Mesenchymal stem cell (in vitro differentiated cells and primary cell): ENCODE results near the gene CCDC185.

Source experiments
- DNase-seq: peaks from one replicate; pipeline ENCODE4 v3.0.0-alpha.2; 2013
- H2AFZ ChIP-seq: one replicate; pipeline ENCODE4 v1.6.1; 2013; ENCODE audit warnings: low read depth, mild to moderate bottlenecking, control low read depth, inconsistent platforms, low read length, moderate library complexity
- H2AK5ac ChIP-seq: 2 replicates; pipeline ENCODE4 v1.6.1; 2013; ENCODE audit warnings: low read length, moderate library complexity, mild to moderate bottlenecking, inconsistent platforms; ENCODE audit not compliant: severe bottlenecking
- H2BK120ac ChIP-seq: one replicate; pipeline ENCODE4 v1.6.1; 2013; ENCODE audit warnings: low read depth, mild to moderate bottlenecking, inconsistent platforms, low read length, moderate library complexity
- H2BK12ac ChIP-seq, 2 experiments: one replicate each; pipeline ENCODE4 v1.6.1; 2013; ENCODE audit warnings: inconsistent platforms in 2 of 2, low read length in 2 of 2, mild to moderate bottlenecking in 2 of 2, moderate library complexity in 2 of 2, control low read depth in 1 of 2
- H2BK15ac ChIP-seq: one replicate; pipeline ENCODE4 v1.6.1; 2013; ENCODE audit warnings: mild to moderate bottlenecking, low read depth, inconsistent platforms; ENCODE audit not compliant: poor library complexity, severe bottlenecking
- H2BK5ac ChIP-seq: 2 replicates; pipeline ENCODE4 v1.6.1; 2013; ENCODE audit warnings: low read depth, mild to moderate bottlenecking, low read length, control low read depth, inconsistent platforms; ENCODE audit not compliant: poor library complexity, severe bottlenecking
- H3K14ac ChIP-seq, 2 experiments: one replicate each; pipeline ENCODE4 v1.6.1; 2013; ENCODE audit warnings: inconsistent platforms in 2 of 2, low read length in 2 of 2, control low read depth in 1 of 2, mild to moderate bottlenecking in 1 of 2, moderate library complexity in 1 of 2
- H3K18ac ChIP-seq, 2 experiments: one replicate each; pipeline ENCODE4 v1.6.1; 2013; ENCODE audit warnings: inconsistent platforms in 2 of 2, low read length in 2 of 2, control low read depth in 1 of 2, low read depth in 1 of 2, mild to moderate bottlenecking in 1 of 2
- H3K23ac ChIP-seq, 2 experiments: one replicate each; pipeline ENCODE4 v1.6.1; 2013; ENCODE audit warnings: inconsistent platforms in 2 of 2, low read length in 2 of 2, mild to moderate bottlenecking in 2 of 2, moderate library complexity in 2 of 2, control low read depth in 1 of 2
- H3K27ac ChIP-seq: 2 replicates; pipeline ENCODE4 v1.5.1; 2013; ENCODE audit warnings: mild to moderate bottlenecking, moderate library complexity, low read length, control low read depth, inconsistent platforms; ENCODE audit not compliant: poor library complexity, severe bottlenecking
- H3K27me3 ChIP-seq, 2 experiments: 2 replicates each; pipeline versions ENCODE4 v1.6.1 to v1.7.0; 2013; ENCODE audit warnings: low read length in 2 of 2, mild to moderate bottlenecking in 2 of 2, moderate library complexity in 2 of 2, control low read depth in 1 of 2, inconsistent platforms in 1 of 2; ENCODE audit not compliant: control insufficient read depth in 1 of 2, insufficient read depth in 1 of 2
- H3K36me3 ChIP-seq, 2 experiments: 2 replicates each; pipeline versions ENCODE4 v1.6.1 to v1.7.0; 2013; ENCODE audit warnings: low read length in 2 of 2, control low read depth in 1 of 2, inconsistent platforms in 1 of 2, low read depth in 1 of 2, mild to moderate bottlenecking in 1 of 2; ENCODE audit not compliant: insufficient read depth in 2 of 2, control insufficient read depth in 1 of 2
- H3K4ac ChIP-seq, 2 experiments: one replicate each; pipeline ENCODE4 v1.6.1; 2013; ENCODE audit warnings: inconsistent platforms in 2 of 2, low read length in 2 of 2, mild to moderate bottlenecking in 2 of 2, moderate library complexity in 2 of 2, control low read depth in 1 of 2, low read depth in 1 of 2
- H3K4me1 ChIP-seq: 2 replicates; pipeline ENCODE4 v1.6.1; 2013; ENCODE audit warnings: low read depth, low read length, control low read depth; ENCODE audit not compliant: control insufficient read depth, insufficient read depth
- H3K4me2 ChIP-seq: 2 replicates; pipeline ENCODE4 v1.6.1; 2013; ENCODE audit warnings: low read length, mild to moderate bottlenecking, inconsistent platforms; ENCODE audit not compliant: poor library complexity, severe bottlenecking
- H3K4me3 ChIP-seq, 2 experiments: 2 replicates each; pipeline versions ENCODE4 v1.5.1 to v1.7.0; 2013; ENCODE audit warnings: low read length in 2 of 2, mild to moderate bottlenecking in 2 of 2, control low read depth in 1 of 2, low read depth in 1 of 2; ENCODE audit not compliant: insufficient read depth in 1 of 2
- H3K79me1 ChIP-seq: replicated peaks from 2 replicates; pipeline ENCODE4 v1.6.1; 2013; ENCODE audit warnings: mild to moderate bottlenecking, control low read depth, low read length, inconsistent platforms; ENCODE audit not compliant: poor library complexity, severe bottlenecking
- H3K9ac ChIP-seq: 2 replicates; pipeline ENCODE4 v1.7.0; 2013; ENCODE audit warnings: mild to moderate bottlenecking, low read length, moderate library complexity
- H3K9me3 ChIP-seq: 2 replicates; pipeline ENCODE4 v1.7.0; 2013; ENCODE audit warnings: mild to moderate bottlenecking, low read length; ENCODE audit not compliant: control insufficient read depth
- H4K8ac ChIP-seq: one replicate; pipeline ENCODE4 v1.6.1; 2013; ENCODE audit warnings: inconsistent platforms, mild to moderate bottlenecking, low read length, moderate library complexity
- H4K91ac ChIP-seq: one replicate; pipeline ENCODE4 v1.6.1; 2013; ENCODE audit warnings: mild to moderate bottlenecking, low read length, inconsistent platforms
- WGBS: methylation state at CpG from one replicate; pipeline ENCODE4 v1.1.7; 2013; ENCODE audit warnings: mixed read lengths; 5-methylcytosine and 5-hydroxymethylcytosine counted together

CCDC185 gene

GRCh38 chr1:223421025-223421424 lies 27.8 kb downstream of the CCDC185 start:
- H3K4ac ChIP-seq: no peak overlapping the region
- H3K9ac ChIP-seq: no peak overlapping the region
- no peak overlapping the region for H3K18ac ChIP-seq
- no peaks in the 10 kb centered on the region for H3K36me3 ChIP-seq
- no peak overlapping the region for H2BK12ac ChIP-seq
- no peak overlapping the region for H3K14ac ChIP-seq
- no peak overlapping the region for H3K23ac ChIP-seq
- no peak overlapping the region for H3K4me2 ChIP-seq
- no peak overlapping the region for H2BK5ac ChIP-seq
- H3K4me3 ChIP-seq: no peak overlapping the region
- H2BK15ac ChIP-seq: no peak overlapping the region
- WGBS: 70% methylated on average over 1 of the region's 1 CpG
- no peaks in the 10 kb centered on the region for H3K9me3 ChIP-seq
- DNase-seq: no peak
- H3K79me1 ChIP-seq: no peaks in the 10 kb centered on the region
- no peak overlapping the region for H3K27ac ChIP-seq
- H4K91ac ChIP-seq: no peak overlapping the region
- H2AK5ac ChIP-seq: no peak overlapping the region
- H4K8ac ChIP-seq: no peak overlapping the region
- no peaks in the 10 kb centered on the region for H3K27me3 ChIP-seq
- no peak overlapping the region for H2BK120ac ChIP-seq
- H3K4me1 ChIP-seq: peaks cover 10% of the 10 kb centered on the region
- no peak overlapping the region for H2AFZ ChIP-seq

GRCh38 chr1:223421676-223422075 lies 28.5 kb downstream of the CCDC185 start:
- WGBS: 62% methylated on average over 1 of the region's 2 CpGs

GRCh38 chr1:223422911-223423310 lies 29.7 kb downstream of the CCDC185 start:
- Histone ChIP-seq H3K4me2 (no peak overlapping the region), H2AFZ (no peak overlapping the region), H2AK5ac (no peak overlapping the region), H3K4me1 (peaks cover 5% of the 10 kb centered on the region), H3K4ac (no peak overlapping the region), H4K91ac (no peak overlapping the region), H3K14ac (no peak overlapping the region), H4K8ac (no peak overlapping the region), H2BK120ac (no peak overlapping the region), H2BK5ac (no peak overlapping the region), H3K27ac (no peak overlapping the region), H3K36me3 (no peaks in the 10 kb centered on the region), H2BK12ac (no peak overlapping the region), H3K18ac (no peak overlapping the region), H3K79me1 (no peaks in the 10 kb centered on the region), H3K9me3 (no peaks in the 10 kb centered on the region), H3K27me3 (no peaks in the 10 kb centered on the region), H3K4me3 (no peak overlapping the region), H3K9ac (no peak overlapping the region), H3K23ac (no peak overlapping the region), H2BK15ac (no peak overlapping the region)
- 53% methylated on average over 1 of the region's 1 CpG for WGBS
- DNase-seq: no peak

More at GRCh38 chr1:223421676-223422075, 28.5 kb downstream of the CCDC185 start:
- Histone ChIP-seq H3K36me3 (no peaks in the 10 kb centered on the region), H3K18ac (no peak overlapping the region), H3K4me3 (no peak overlapping the region), H2AK5ac (peak overlapping the region; percentile 14), H3K14ac (no peak overlapping the region), H3K79me1 (no peaks in the 10 kb centered on the region), H3K9me3 (no peaks in the 10 kb centered on the region), H3K23ac (no peak overlapping the region), H4K8ac (no peak overlapping the region), H3K27ac (no peak overlapping the region), H2AFZ (no peak overlapping the region), H2BK120ac (no peak overlapping the region), H3K4me2 (no peak overlapping the region), H3K27me3 (no peaks in the 10 kb centered on the region), H3K4me1 (peaks cover 9% of the 10 kb centered on the region), H3K4ac (no peak overlapping the region), H3K9ac (no peak overlapping the region), H2BK12ac (no peak overlapping the region), H2BK15ac (no peak overlapping the region), H2BK5ac (no peak overlapping the region), H4K91ac (no peak overlapping the region)
- no peak for DNase-seq

GRCh38 chr1:223423641-223424233 lies 30.5 kb downstream of the CCDC185 start:
- Histone ChIP-seq H3K14ac (no peak overlapping the region), H3K4me2 (no peak overlapping the region), H3K4me3 (no peak overlapping the region), H3K18ac (no peak overlapping the region), H2AK5ac (peak overlapping the region; percentile 52), H2BK15ac (no peak overlapping the region), H3K4ac (no peak overlapping the region), H2AFZ (no peak overlapping the region), H4K91ac (no peak overlapping the region), H4K8ac (no peak overlapping the region), H3K27me3 (no peaks in the 10 kb centered on the region), H3K23ac (no peak overlapping the region), H3K36me3 (no peaks in the 10 kb centered on the region), H3K4me1 (peaks cover 2% of the 10 kb centered on the region), H2BK12ac (no peak overlapping the region), H3K9ac (peak overlapping the region; percentile 62), H2BK120ac (no peak overlapping the region), H3K9me3 (no peaks in the 10 kb centered on the region), H2BK5ac (no peak overlapping the region), H3K27ac (no peak overlapping the region), H3K79me1 (no peaks in the 10 kb centered on the region)
- peak; percentile 6 for DNase-seq
- WGBS: 42% methylated on average over 4 of the region's 4 CpGs
